Measurements from ENCODE around the gene RPA3.

GRCh38 chr7:7740037-7740355 is 21.6 kb upstream of the RPA3 start:
- TF ChIP-seq CTCF (IDR thresholded peaks at IDR 0.05) (no peak), EZH2phosphoT487 (IDR thresholded peaks at IDR 0.05) (no peak)

Measured in neural progenitor cell (in vitro differentiated cells).